GM18909 (cell line): ENCODE data around the gene LRRC3.
"Not testable (repeated sequence)": the region's sequence is repeated elsewhere in the genome, so short reads cannot be mapped to it uniquely, and the experiment has no call there.

Source experiments
- ATAC-seq: cut with Tn5 transposase; IDR thresholded peaks from one replicate; pipeline ENCODE4 v1.9.1; 2021; ENCODE audit warnings: mild to moderate bottlenecking; ENCODE audit not compliant: unreplicated experiment, poor library complexity

Gene LRRC3

GRCh38 chr21:44492567-44493385 lies 37.5 kb downstream of the LRRC3 start:
- ATAC-seq, result no peak

GRCh38 chr21:44494418-44494817 lies 39.1 kb downstream of the LRRC3 start:
- ATAC-seq, result no peak

GRCh38 chr21:44494956-44495355 lies 39.6 kb downstream of the LRRC3 start:
- no peak for ATAC-seq

GRCh38 chr21:44495611-44496563 lies 40.6 kb downstream of the LRRC3 start:
- no peak for ATAC-seq

GRCh38 chr21:44496564-44497550 lies 41.5 kb downstream of the LRRC3 start:
- no peak for ATAC-seq

- ATAC-seq, result no peak
Observed at GRCh38 chr21:44497703-44498126, 42.4 kb downstream of the LRRC3 start.

GRCh38 chr21:44498280-44499210 lies 43.2 kb downstream of the LRRC3 start:
- ATAC-seq, result no peak

GRCh38 chr21:44499211-44499560 lies 43.9 kb downstream of the LRRC3 start:
- no peak for ATAC-seq

- no peak for ATAC-seq
Observed at GRCh38 chr21:44499631-44500030, 44.3 kb downstream of the LRRC3 start.

- ATAC-seq, result no peak
Observed at GRCh38 chr21:44500111-44500510, 44.8 kb downstream of the LRRC3 start.

- ATAC-seq, result no peak
Observed at GRCh38 chr21:44502171-44502958, 47.1 kb downstream of the LRRC3 start.

- ATAC-seq, result not testable (repeated sequence)
Observed at GRCh38 chr21:44503006-44503889, 47.9 kb downstream of the LRRC3 start.

GRCh38 chr21:44503901-44504399 lies 48.6 kb downstream of the LRRC3 start:
- ATAC-seq, result no peak

GRCh38 chr21:44505673-44506278 lies 50.5 kb downstream of the LRRC3 start:
- ATAC-seq, result no peak

- no peak for ATAC-seq
Observed at GRCh38 chr21:44506279-44507255, 51.3 kb downstream of the LRRC3 start.
